H9 (cell line): ENCODE results near the gene APOBEC3B. TPM values are rescaled to one million over a fixed set of nuclear protein-coding genes. Genes with fewer than 3 reads are reported as not detected.

Experiments used
- DNase-seq: peaks from one replicate; pipeline ENCODE4 v3.0.0-alpha.2; 2017
- H2AFZ ChIP-seq: one replicate; pipeline ENCODE4 v1.6.1; 2013; ENCODE audit warnings: mild to moderate bottlenecking, low read length, control low read depth, moderate library complexity
- H2AK5ac ChIP-seq: 2 replicates; pipeline ENCODE4 v1.6.1; 2013; ENCODE audit warnings: low read length, control low read depth, mixed read lengths; ENCODE audit not compliant: insufficient read length
- H2BK120ac ChIP-seq: one replicate; pipeline ENCODE4 v1.6.1; 2013; ENCODE audit warnings: low read depth, mild to moderate bottlenecking, low read length, control low read depth, inconsistent platforms; ENCODE audit not compliant: poor library complexity, severe bottlenecking
- H2BK12ac ChIP-seq: 2 replicates; pipeline ENCODE4 v1.6.1; 2013; ENCODE audit warnings: low read length, control low read depth, mixed read lengths, low read depth; ENCODE audit not compliant: insufficient read length
- H2BK15ac ChIP-seq: 2 replicates; pipeline ENCODE4 v1.6.1; 2013; ENCODE audit warnings: low read depth, low read length, control low read depth
- H2BK20ac ChIP-seq: one replicate; pipeline ENCODE4 v1.6.1; 2013; ENCODE audit warnings: low read depth, mild to moderate bottlenecking, low read length, control low read depth, inconsistent platforms; ENCODE audit not compliant: poor library complexity, severe bottlenecking
- H2BK5ac ChIP-seq: 2 replicates; pipeline ENCODE4 v1.6.1; 2013; ENCODE audit warnings: low read length, control low read depth, mixed read lengths; ENCODE audit not compliant: insufficient read length
- H3K14ac ChIP-seq: 2 replicates; pipeline ENCODE4 v1.6.1; 2013; ENCODE audit warnings: low read length, control low read depth; ENCODE audit not compliant: insufficient read depth
- H3K18ac ChIP-seq: 2 replicates; pipeline ENCODE4 v1.6.1; 2013; ENCODE audit warnings: low read depth, mild to moderate bottlenecking, mixed read lengths, low read length, control low read depth; ENCODE audit not compliant: insufficient read length
- H3K23ac ChIP-seq: 2 replicates; pipeline ENCODE4 v1.6.1; 2013; ENCODE audit warnings: low read length, control low read depth, mixed read lengths, low read depth; ENCODE audit not compliant: insufficient read length
- H3K23me2 ChIP-seq: 2 replicates; pipeline ENCODE4 v1.6.1; 2013; ENCODE audit warnings: low read depth, mild to moderate bottlenecking, mixed read lengths, low read length, control low read depth; ENCODE audit not compliant: insufficient read length, poor library complexity, severe bottlenecking
- H3K27ac ChIP-seq: 2 replicates; pipeline ENCODE4 v1.5.1; 2013; ENCODE audit warnings: low read length, control low read depth, mixed read lengths, low read depth; ENCODE audit not compliant: insufficient read length
- H3K27me3 ChIP-seq: 2 replicates; pipeline ENCODE4 v1.6.1; 2013; ENCODE audit warnings: low read length, control low read depth, inconsistent platforms; ENCODE audit not compliant: insufficient read depth
- H3K4ac ChIP-seq: 2 replicates; pipeline ENCODE4 v1.6.1; 2013; ENCODE audit warnings: low read depth, mild to moderate bottlenecking, control low read depth, inconsistent platforms, low read length, moderate library complexity
- H3K4me1 ChIP-seq: 2 replicates; pipeline ENCODE4 v1.6.1; 2013; ENCODE audit warnings: low read length, control low read depth, inconsistent platforms; ENCODE audit not compliant: insufficient read depth
- H3K4me2 ChIP-seq: 2 replicates; pipeline ENCODE4 v1.6.1; 2013; ENCODE audit warnings: low read length, control low read depth, mixed read lengths; ENCODE audit not compliant: insufficient read length, insufficient read depth
- H3K56ac ChIP-seq: 2 replicates; pipeline ENCODE4 v1.6.1; 2013; ENCODE audit warnings: low read depth, mild to moderate bottlenecking, mixed read lengths, low read length, control low read depth; ENCODE audit not compliant: insufficient read length
- H3K79me1 ChIP-seq: 2 replicates; pipeline ENCODE4 v1.6.1; 2013; ENCODE audit warnings: low read depth, mild to moderate bottlenecking, moderate library complexity, low read length, control low read depth, inconsistent platforms; ENCODE audit not compliant: insufficient read depth, poor library complexity, severe bottlenecking
- H3K79me2 ChIP-seq: 2 replicates; pipeline ENCODE4 v1.6.1; 2013; ENCODE audit warnings: low read length, control low read depth, inconsistent platforms; ENCODE audit not compliant: insufficient read depth
- H3K9ac ChIP-seq: 2 replicates; pipeline ENCODE4 v1.6.1; 2013; ENCODE audit warnings: low read length, control low read depth, mixed read lengths; ENCODE audit not compliant: insufficient read length; ENCODE audit errors: extremely low read depth
- H3K9me3 ChIP-seq: one replicate; pipeline ENCODE4 v1.6.1; 2013; ENCODE audit warnings: low read depth, low read length, inconsistent platforms; ENCODE audit not compliant: control insufficient read depth
- H3T11ph ChIP-seq: one replicate; pipeline ENCODE4 v1.6.1; 2013; ENCODE audit warnings: mild to moderate bottlenecking, low read length, control low read depth, inconsistent platforms
- H4K20me1 ChIP-seq: one replicate; pipeline ENCODE4 v1.6.1; 2013; ENCODE audit not compliant: control insufficient read depth, insufficient read length, insufficient read depth
- H4K5ac ChIP-seq: 2 replicates; pipeline ENCODE4 v1.6.1; 2013; ENCODE audit warnings: low read depth, mild to moderate bottlenecking, mixed read lengths, low read length, control low read depth; ENCODE audit not compliant: insufficient read length
- H4K8ac ChIP-seq: replicated peaks from 2 replicates; pipeline ENCODE4 v1.6.1; 2013; ENCODE audit warnings: low read length, control low read depth, mixed read lengths, low read depth; ENCODE audit not compliant: insufficient read length
- H4K91ac ChIP-seq: 2 replicates; pipeline ENCODE4 v1.6.1; 2013; ENCODE audit warnings: low read depth, mild to moderate bottlenecking, moderate library complexity, mixed read lengths, low read length, control low read depth; ENCODE audit not compliant: insufficient read length
- H3K27ac Mint-ChIP-seq, 3 experiments: 2 replicates in 2 of 3; 3 replicates in 1 of 3; pipeline ENCODE4 v1.8.0; 2020 to 2021; ENCODE audit warnings: mixed read lengths in 3 of 3, mild to moderate bottlenecking in 1 of 3, moderate library complexity in 1 of 3
- H3K27me3 Mint-ChIP-seq: 2 replicates; pipeline ENCODE4 v1.8.0; 2021; ENCODE audit warnings: low read depth, mild to moderate bottlenecking, moderate library complexity, mixed read lengths
- H3K36me3 Mint-ChIP-seq, 3 experiments: 2 replicates in 2 of 3; 3 replicates in 1 of 3; pipeline ENCODE4 v1.8.0; 2020 to 2021; ENCODE audit warnings: low read depth in 3 of 3, mixed read lengths in 3 of 3; ENCODE audit not compliant: insufficient read depth in 1 of 3
- H3K4me1 Mint-ChIP-seq, 2 experiments: 2 replicates each; pipeline ENCODE4 v1.8.0; 2020; ENCODE audit warnings: mixed read lengths in 2 of 2
- H3K4me3 Mint-ChIP-seq, 2 experiments: 2 replicates in 1 of 2; 3 replicates in 1 of 2; pipeline ENCODE4 v1.8.0; 2020 to 2021; ENCODE audit warnings: mild to moderate bottlenecking in 2 of 2, mixed read lengths in 2 of 2, moderate library complexity in 1 of 2
- H3K9me3 Mint-ChIP-seq, 2 experiments: 2 replicates in 1 of 2; 3 replicates in 1 of 2; pipeline ENCODE4 v1.8.0; 2020; ENCODE audit warnings: mild to moderate bottlenecking in 2 of 2, mixed read lengths in 2 of 2, moderate library complexity in 1 of 2
- WGBS: extraction: QIAGEN DNeasy Blood & Tissue Kit; methylation state at CpG from one replicate; pipeline ENCODE4 v1.1.7; 2013; ENCODE audit warnings: missing lambda C conversion rate, low lambda C conversion rate, mixed read lengths; ENCODE audit not compliant: insufficient read length; ENCODE audit errors: extremely low coverage; 5-methylcytosine and 5-hydroxymethylcytosine counted together
- total RNA-seq: library from RNA; stranded (reverse); gene quantifications from 2 replicates; pipeline ENCODE4 v1.2.1, GENCODE V29; 2021
- TF ChIP-seq, protein P1 (sequence below): fragments of 200-600 bp; sonication (generic); conservative IDR thresholded peaks from 3 replicates; pipeline ENCODE4 v1.8.0; 2021; ENCODE audit warnings: antibody characterized with exemption, mild to moderate bottlenecking

APOBEC3B gene
- total RNA-seq, 1 experiment from 2014 or later = 29.0 TPM

DNA sequence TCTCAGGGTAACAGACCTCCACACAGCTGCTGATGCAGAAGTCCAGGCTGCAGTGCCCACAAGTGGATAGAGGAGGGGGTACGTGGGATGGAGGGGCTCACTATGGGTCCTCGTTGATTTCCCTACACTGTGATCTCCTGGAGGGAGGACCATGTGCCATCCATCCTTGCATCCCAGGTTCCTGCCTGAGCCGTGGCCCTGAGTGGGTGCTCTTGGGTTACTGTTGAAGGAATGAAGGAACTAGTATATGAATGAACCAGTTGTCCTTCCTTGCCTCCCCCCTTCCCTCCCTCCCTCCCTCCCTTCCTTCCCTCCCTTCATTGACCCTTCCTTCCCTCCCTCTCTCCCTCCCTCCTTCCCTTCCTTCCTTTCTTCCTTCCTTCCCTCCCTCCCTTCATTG is 15.4 kb downstream of the APOBEC3B start:
- Histone ChIP-seq H3K79me2 (no peaks in the 10 kb centered on the region), H3K18ac (no peak overlapping the region), H3K14ac (no peak overlapping the region; the same call in 1 of the 2 replicates), H2BK20ac (no peak overlapping the region), H2AFZ (no peak overlapping the region), H3K4ac (no peak overlapping the region), H3K27ac (no peak overlapping the region), H3K23ac (no peak overlapping the region), H3K79me1 (no peaks in the 10 kb centered on the region), H3T11ph (no peak overlapping the region), H2BK12ac (peak overlapping the region; percentile 1), H2BK5ac (no peak overlapping the region), H3K9ac (no peak overlapping the region), H3K27me3 (no peaks in the 10 kb centered on the region), H2AK5ac (no peak overlapping the region), H4K91ac (peak overlapping the region; percentile 78), H4K5ac (peak overlapping the region; percentile 94), H3K56ac (no peak overlapping the region), H3K23me2 (no peaks in the 10 kb centered on the region), H4K20me1 (no peaks in the 10 kb centered on the region), H4K8ac (peak overlapping the region; percentile 41), H3K4me1 (no peaks in the 10 kb centered on the region; the same call in 1 of the 2 replicates), H2BK120ac (no peak overlapping the region), H2BK15ac (no peak overlapping the region; the same call in 1 of the 2 replicates), H3K4me2 (no peak overlapping the region), H3K9me3 (no peaks in the 10 kb centered on the region)
- Mint-ChIP-seq H3K27me3 (peaks cover 6% of the 10 kb centered on the region), H3K9me3 (peaks cover 0 to 5% of the 10 kb centered on the region in 2 experiments; a peak in 3 of 5 replicates), H3K27ac (no peak overlapping the region; a peak in 2 of 7 replicates), H3K4me3 (no peak overlapping the region), H3K4me1 (peaks cover 45 to 49% of the 10 kb centered on the region in 2 experiments), H3K36me3 (peaks cover 1 to 4% (median 4%) of the 10 kb centered on the region in 3 experiments; a peak in 3 of 7 replicates)
- DNase-seq = no peak
- no CpG with 5 or more reads among the region's 3 CpGs for WGBS
- TF ChIP-seq, protein P1, sequence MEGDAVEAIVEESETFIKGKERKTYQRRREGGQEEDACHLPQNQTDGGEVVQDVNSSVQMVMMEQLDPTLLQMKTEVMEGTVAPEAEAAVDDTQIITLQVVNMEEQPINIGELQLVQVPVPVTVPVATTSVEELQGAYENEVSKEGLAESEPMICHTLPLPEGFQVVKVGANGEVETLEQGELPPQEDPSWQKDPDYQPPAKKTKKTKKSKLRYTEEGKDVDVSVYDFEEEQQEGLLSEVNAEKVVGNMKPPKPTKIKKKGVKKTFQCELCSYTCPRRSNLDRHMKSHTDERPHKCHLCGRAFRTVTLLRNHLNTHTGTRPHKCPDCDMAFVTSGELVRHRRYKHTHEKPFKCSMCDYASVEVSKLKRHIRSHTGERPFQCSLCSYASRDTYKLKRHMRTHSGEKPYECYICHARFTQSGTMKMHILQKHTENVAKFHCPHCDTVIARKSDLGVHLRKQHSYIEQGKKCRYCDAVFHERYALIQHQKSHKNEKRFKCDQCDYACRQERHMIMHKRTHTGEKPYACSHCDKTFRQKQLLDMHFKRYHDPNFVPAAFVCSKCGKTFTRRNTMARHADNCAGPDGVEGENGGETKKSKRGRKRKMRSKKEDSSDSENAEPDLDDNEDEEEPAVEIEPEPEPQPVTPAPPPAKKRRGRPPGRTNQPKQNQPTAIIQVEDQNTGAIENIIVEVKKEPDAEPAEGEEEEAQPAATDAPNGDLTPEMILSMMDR = no peak
